ENCODE measurements around the gene GIPC3.
A peak's percentile ranks its signal among the peaks of the same experiment; 100 is the strongest.
"Not testable (repeated sequence)": the region's sequence is repeated elsewhere in the genome, so short reads cannot be mapped to it uniquely, and the experiment has no call there.

GIPC3 gene

GRCh38 chr19:3627351-3627723 is 42.1 kb downstream of the GIPC3 start:
- H3K27ac ChIP-seq (ENCODE audit: low read length) = no peak overlapping the region
- peak overlapping the region; percentile 35; the same call in 1 of the 2 replicates for H2AFZ ChIP-seq (ENCODE audit: low read depth, low read length)
- peaks cover 13% of the 10 kb centered on the region for H3K36me3 ChIP-seq (replicated peaks; ENCODE audit: low read depth, low read length)
- H3K4me1 ChIP-seq (ENCODE audit: low read length) = peaks cover 12% of the 10 kb centered on the region
- TF ChIP-seq, protein P1, sequence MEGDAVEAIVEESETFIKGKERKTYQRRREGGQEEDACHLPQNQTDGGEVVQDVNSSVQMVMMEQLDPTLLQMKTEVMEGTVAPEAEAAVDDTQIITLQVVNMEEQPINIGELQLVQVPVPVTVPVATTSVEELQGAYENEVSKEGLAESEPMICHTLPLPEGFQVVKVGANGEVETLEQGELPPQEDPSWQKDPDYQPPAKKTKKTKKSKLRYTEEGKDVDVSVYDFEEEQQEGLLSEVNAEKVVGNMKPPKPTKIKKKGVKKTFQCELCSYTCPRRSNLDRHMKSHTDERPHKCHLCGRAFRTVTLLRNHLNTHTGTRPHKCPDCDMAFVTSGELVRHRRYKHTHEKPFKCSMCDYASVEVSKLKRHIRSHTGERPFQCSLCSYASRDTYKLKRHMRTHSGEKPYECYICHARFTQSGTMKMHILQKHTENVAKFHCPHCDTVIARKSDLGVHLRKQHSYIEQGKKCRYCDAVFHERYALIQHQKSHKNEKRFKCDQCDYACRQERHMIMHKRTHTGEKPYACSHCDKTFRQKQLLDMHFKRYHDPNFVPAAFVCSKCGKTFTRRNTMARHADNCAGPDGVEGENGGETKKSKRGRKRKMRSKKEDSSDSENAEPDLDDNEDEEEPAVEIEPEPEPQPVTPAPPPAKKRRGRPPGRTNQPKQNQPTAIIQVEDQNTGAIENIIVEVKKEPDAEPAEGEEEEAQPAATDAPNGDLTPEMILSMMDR (IDR thresholded peaks at IDR 0.05; ENCODE audit: low read depth, low read length) = no peak
- no peaks in the 10 kb centered on the region for H3K9me3 ChIP-seq (ENCODE audit: insufficient read depth, low read length)
- peaks cover 13% of the 10 kb centered on the region; the same call in 1 of the 2 replicates for H4K20me1 ChIP-seq (ENCODE audit: insufficient read depth, low read length)
- peak overlapping the region; percentile 93 for H3K4me3 ChIP-seq (ENCODE audit: low read length)
- no peaks in the 10 kb centered on the region for H3K27me3 ChIP-seq (ENCODE audit: low read depth, low read length)
- H3K79me2 ChIP-seq (ENCODE audit: low read length) = peaks cover 32% of the 10 kb centered on the region
- H3K9ac ChIP-seq (ENCODE audit: low read length) = peak overlapping the region; percentile 14; the same call in 1 of the 2 replicates
- peak overlapping the region; percentile 99 for H3K4me2 ChIP-seq (ENCODE audit: low read length)

DNA sequence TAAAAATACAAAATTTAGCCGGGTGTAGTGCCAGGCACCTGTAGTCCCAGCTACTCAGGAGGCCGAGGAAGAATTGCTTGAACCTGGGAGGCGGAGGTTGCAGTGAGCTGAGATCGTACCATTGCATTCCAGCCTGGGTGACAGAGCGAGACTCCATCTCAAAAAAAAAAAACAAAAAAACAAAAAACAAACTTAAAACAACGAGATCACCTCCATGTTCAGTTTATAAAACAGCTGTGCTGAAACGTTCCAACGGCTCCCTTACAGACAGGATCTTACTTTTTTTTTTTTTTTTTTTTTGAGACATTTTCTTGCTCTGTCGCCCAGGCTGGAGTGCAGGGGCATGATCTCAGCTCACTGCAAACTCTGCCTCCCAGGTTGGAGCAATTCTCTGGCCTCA is 43.5 kb downstream of the GIPC3 start:
- Histone ChIP-seq H3K79me2 (ENCODE audit: low read length) (peaks cover 28% of the 10 kb centered on the region), H4K20me1 (ENCODE audit: insufficient read depth, low read length) (peaks cover 13% of the 10 kb centered on the region; the same call in 1 of the 2 replicates), H3K36me3 (replicated peaks; ENCODE audit: low read depth, low read length) (peaks cover 11% of the 10 kb centered on the region), H3K4me1 (ENCODE audit: low read length) (peaks cover 12% of the 10 kb centered on the region)
- not testable (repeated sequence) for H3K9ac ChIP-seq (ENCODE audit: low read length); H3K27ac ChIP-seq (ENCODE audit: low read length); H3K4me2 ChIP-seq (ENCODE audit: low read length); H3K27me3 ChIP-seq (ENCODE audit: low read depth, low read length); H2AFZ ChIP-seq (ENCODE audit: low read depth, low read length); H3K9me3 ChIP-seq (ENCODE audit: insufficient read depth, low read length); H3K4me3 ChIP-seq (ENCODE audit: low read length)

DNA sequence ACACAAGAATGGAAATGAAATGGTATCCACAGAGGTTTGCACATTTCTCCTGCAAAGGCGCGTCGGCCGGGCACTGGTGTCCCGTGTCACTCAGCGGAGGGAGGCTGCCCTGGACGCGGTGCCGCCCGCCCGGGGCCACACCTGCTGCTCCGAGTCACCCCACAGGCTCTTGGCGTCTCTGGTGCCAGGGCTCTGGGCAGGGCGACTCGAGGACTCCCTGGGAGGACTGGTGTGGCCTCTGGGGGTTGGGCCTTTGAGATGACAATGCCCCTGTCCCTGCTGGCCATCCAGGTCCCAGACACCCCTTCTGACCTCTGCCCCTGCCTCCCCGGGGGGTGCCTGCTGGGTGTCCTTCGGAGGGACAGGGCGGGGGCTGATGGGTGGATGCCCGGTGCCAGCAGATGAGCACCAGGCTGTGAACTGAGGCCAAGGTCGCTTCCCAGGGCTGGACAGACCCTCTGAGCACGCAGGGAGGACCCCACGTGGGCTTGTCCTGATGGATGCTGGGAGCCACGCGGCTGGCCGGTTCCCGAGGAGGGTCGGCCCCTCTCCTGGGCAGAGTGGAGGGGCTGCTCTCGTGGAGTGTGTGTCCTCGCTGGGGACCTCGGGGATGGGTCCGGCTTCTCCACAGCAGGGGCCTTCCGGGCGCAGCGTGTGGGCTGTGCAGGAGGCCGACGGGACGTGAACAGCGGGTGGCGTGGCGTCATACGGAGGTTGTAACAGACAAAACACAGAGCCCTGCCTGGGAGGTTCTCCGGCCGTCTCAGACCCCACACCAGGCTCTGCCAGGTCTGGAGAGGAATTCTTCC is 46.0 kb downstream of the GIPC3 start:
- Histone ChIP-seq H3K79me2 (ENCODE audit: low read length) (peaks cover 3% of the 10 kb centered on the region), H4K20me1 (ENCODE audit: insufficient read depth, low read length) (peaks cover under 1% of the 10 kb centered on the region; the same call in 1 of the 2 replicates), H3K9ac (ENCODE audit: low read length) (no peak overlapping the region), H3K27ac (ENCODE audit: low read length) (no peak overlapping the region), H3K9me3 (ENCODE audit: insufficient read depth, low read length) (no peaks in the 10 kb centered on the region), H3K36me3 (replicated peaks; ENCODE audit: low read depth, low read length) (peaks cover 11% of the 10 kb centered on the region), H3K4me3 (ENCODE audit: low read length) (no peak overlapping the region), H3K4me2 (ENCODE audit: low read length) (no peak overlapping the region), H2AFZ (ENCODE audit: low read depth, low read length) (no peak overlapping the region), H3K4me1 (ENCODE audit: low read length) (peaks cover 4% of the 10 kb centered on the region), H3K27me3 (ENCODE audit: low read depth, low read length) (no peaks in the 10 kb centered on the region)
- TF ChIP-seq, protein P1 (IDR thresholded peaks at IDR 0.05; ENCODE audit: low read depth, low read length) = no peak
- no peak for TF ChIP-seq EZH2phosphoT487 (IDR thresholded peaks at IDR 0.05; ENCODE audit: low read depth)

DNA sequence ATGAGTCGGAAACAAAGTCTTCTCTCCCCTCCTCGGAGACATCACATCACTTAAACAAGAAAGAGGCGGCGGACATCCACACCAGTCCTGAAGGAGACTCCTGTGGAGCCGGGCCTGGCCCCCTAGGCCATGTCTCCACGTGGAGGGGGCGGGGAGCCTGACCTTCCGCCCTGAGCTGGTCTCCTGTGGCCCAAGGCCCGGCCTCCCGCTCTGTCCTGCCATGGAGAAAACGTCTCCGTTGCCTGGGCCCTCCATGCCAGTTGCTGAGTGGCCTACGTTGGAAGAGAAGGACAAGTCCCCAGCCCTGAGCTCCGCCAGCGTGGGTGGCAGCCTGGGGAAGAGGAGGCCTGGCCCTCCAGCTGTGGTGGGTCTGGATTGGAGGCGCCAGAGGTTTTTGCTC is 46.8 kb downstream of the GIPC3 start:
- Histone ChIP-seq H3K9me3 (ENCODE audit: insufficient read depth, low read length) (no peaks in the 10 kb centered on the region), H3K9ac (ENCODE audit: low read length) (no peak overlapping the region), H3K27me3 (ENCODE audit: low read depth, low read length) (no peaks in the 10 kb centered on the region), H3K36me3 (replicated peaks; ENCODE audit: low read depth, low read length) (peaks cover 11% of the 10 kb centered on the region), H3K79me2 (ENCODE audit: low read length) (no peaks in the 10 kb centered on the region), H3K27ac (ENCODE audit: low read length) (no peak overlapping the region), H4K20me1 (ENCODE audit: insufficient read depth, low read length) (no peaks in the 10 kb centered on the region), H3K4me3 (ENCODE audit: low read length) (no peak overlapping the region), H3K4me1 (ENCODE audit: low read length) (peaks cover 4% of the 10 kb centered on the region), H2AFZ (ENCODE audit: low read depth, low read length) (no peak overlapping the region), H3K4me2 (ENCODE audit: low read length) (no peak overlapping the region)
- TF ChIP-seq EZH2phosphoT487 (IDR thresholded peaks at IDR 0.05; ENCODE audit: low read depth) = no peak
- TF ChIP-seq, protein P1 (IDR thresholded peaks at IDR 0.05; ENCODE audit: low read depth, low read length) = no peak
